ENCODE data around the gene APOC3. TPM values are rescaled to one million over a fixed set of nuclear protein-coding genes. Genes with fewer than 3 reads are reported as not detected.

Gene APOC3
- polyA plus RNA-seq, 1 donor (not counting 4 experiments of a cell fraction or from before 2014, with no cell fraction given): not detected

GRCh38 chr11:116855413-116855812 is 25.7 kb downstream of the APOC3 start:
- dilution Hi-C loops (cut with MboI; ENCODE audit: extremely low pct_ligation_motif_present, low sequenced_read_pairs): no loop called here
- Histone ChIP-seq H3K4me1 (ENCODE audit: control insufficient read depth, extremely low read depth, insufficient read depth, low read length) (peaks cover 38% of the 10 kb centered on the region), H2AFZ (ENCODE audit: control insufficient read depth, low read length) (no peak overlapping the region), H3K27me3 (ENCODE audit: control insufficient read depth, extremely low read depth, insufficient read depth, low read length) (no peaks in the 10 kb centered on the region), H3K36me3 (ENCODE audit: control insufficient read depth in 2 of 2, extremely low read depth in 1 of 2, insufficient read depth in 2 of 2, low read length in 2 of 2) (peaks cover 8 to 17% of the 10 kb centered on the region in 2 experiments), H3K9me3 (ENCODE audit: control insufficient read depth, low read depth, low read length) (no peaks in the 10 kb centered on the region), H4K20me1 (ENCODE audit: control insufficient read depth, extremely low read depth, insufficient read depth, low read length) (no peaks in the 10 kb centered on the region), H3K9me1 (ENCODE audit: control insufficient read depth, extremely low read depth, insufficient read depth, low read length) (peaks cover 2% of the 10 kb centered on the region), H3K9ac (ENCODE audit: control insufficient read depth, extremely low read depth, insufficient read depth, low read length) (no peak overlapping the region), H3K4me2 (ENCODE audit: control insufficient read depth, extremely low read depth, insufficient read depth, low read depth, low read length) (no peak overlapping the region), H3K4me3 (ENCODE audit: control insufficient read depth in 2 of 3, extremely low read depth in 1 of 3, insufficient read depth in 2 of 3, low read depth in 1 of 3, low read length in 3 of 3) (no peak overlapping the region), H3K79me2 (ENCODE audit: control insufficient read depth, insufficient read depth, low read length) (no peaks in the 10 kb centered on the region), H3K27ac (ENCODE audit: control insufficient read depth, insufficient read depth, low read length) (no peak overlapping the region)
- no peak for DNase-seq (ENCODE audit: low read depth, low spot score)
- no peak for TF ChIP-seq CTCF (optimal IDR thresholded peaks at IDR 0.05 in 1 of 3, IDR thresholded peaks at IDR 0.05 in 1 of 3, conservative IDR thresholded peaks at IDR 0.05 in 1 of 3; ENCODE audit: extremely low read depth in 1 of 3, insufficient read depth in 2 of 3, low read length in 3 of 3)
- no peak for TF ChIP-seq EZH2 (IDR thresholded peaks at IDR 0.05; ENCODE audit: low read length)
- no peak for FAIRE-seq

- Histone ChIP-seq H3K9me1 (ENCODE audit: control insufficient read depth, extremely low read depth, insufficient read depth, low read length) (peaks cover 2% of the 10 kb centered on the region), H3K4me2 (ENCODE audit: control insufficient read depth, extremely low read depth, insufficient read depth, low read depth, low read length) (no peak overlapping the region), H3K4me3 (ENCODE audit: control insufficient read depth in 2 of 3, extremely low read depth in 1 of 3, insufficient read depth in 2 of 3, low read depth in 1 of 3, low read length in 3 of 3) (no peak overlapping the region), H3K36me3 (ENCODE audit: control insufficient read depth in 2 of 2, extremely low read depth in 1 of 2, insufficient read depth in 2 of 2, low read length in 2 of 2) (peaks cover 10 to 17% of the 10 kb centered on the region in 2 experiments), H3K79me2 (ENCODE audit: control insufficient read depth, insufficient read depth, low read length) (no peaks in the 10 kb centered on the region), H3K27ac (ENCODE audit: control insufficient read depth, insufficient read depth, low read length) (no peak overlapping the region), H3K9me3 (ENCODE audit: control insufficient read depth, low read depth, low read length) (no peaks in the 10 kb centered on the region), H2AFZ (ENCODE audit: control insufficient read depth, low read length) (no peak overlapping the region), H3K9ac (ENCODE audit: control insufficient read depth, extremely low read depth, insufficient read depth, low read length) (no peak overlapping the region), H3K4me1 (ENCODE audit: control insufficient read depth, extremely low read depth, insufficient read depth, low read length) (peaks cover 45% of the 10 kb centered on the region), H4K20me1 (ENCODE audit: control insufficient read depth, extremely low read depth, insufficient read depth, low read length) (no peaks in the 10 kb centered on the region), H3K27me3 (ENCODE audit: control insufficient read depth, extremely low read depth, insufficient read depth, low read length) (no peaks in the 10 kb centered on the region)
- dilution Hi-C loops (cut with MboI; ENCODE audit: extremely low pct_ligation_motif_present, low sequenced_read_pairs): no loop called here
- no peak for DNase-seq (ENCODE audit: low read depth, low spot score)
- TF ChIP-seq CTCF (optimal IDR thresholded peaks at IDR 0.05 in 1 of 3, IDR thresholded peaks at IDR 0.05 in 1 of 3, conservative IDR thresholded peaks at IDR 0.05 in 1 of 3; ENCODE audit: extremely low read depth in 1 of 3, insufficient read depth in 2 of 3, low read length in 3 of 3) (no peak), EZH2 (IDR thresholded peaks at IDR 0.05; ENCODE audit: low read length) (no peak)
- FAIRE-seq: no peak
These were observed 26.7 kb downstream of the APOC3 start for GRCh38 chr11:116856423-116856822.

All from keratinocyte (primary cell).